ENCODE measurements around the gene NECTIN4. TPM values are rescaled to one million over a fixed set of nuclear protein-coding genes. Genes with fewer than 3 reads are reported as not detected.

NECTIN4 gene
- total and polyA plus RNA-seq, 2 experiments from 2014 or later, result 0.16 TPM; not detected in 1

GRCh38 chr1:161031874-161032273 lies 57.5 kb downstream of the NECTIN4 start:
- Histone ChIP-seq H3K9me2 (ENCODE audit: insufficient read depth) (no peaks in the 10 kb centered on the region), H3K36me3 (ENCODE audit: insufficient read depth) (no peaks in the 10 kb centered on the region), H3K27ac (ENCODE audit: low read depth) (no peak overlapping the region), H2AFZ (no peak overlapping the region), H3F3A (replicated peaks; ENCODE audit: low read depth) (peaks cover 6% of the 10 kb centered on the region; the same call in 1 of the 2 replicates), H3K79me2 (replicated peaks; ENCODE audit: insufficient read depth) (peaks cover 7% of the 10 kb centered on the region), H3K4me2 (no peak overlapping the region), H4K20me1 (replicated peaks; ENCODE audit: insufficient read depth) (no peaks in the 10 kb centered on the region), H3K4me1 (ENCODE audit: insufficient read depth) (peaks cover 18% of the 10 kb centered on the region), H3K4me3 (no peak overlapping the region), H3K27me3 (ENCODE audit: insufficient read depth) (no peaks in the 10 kb centered on the region)
- TF ChIP-seq STAT1 (IDR thresholded peaks at IDR 0.05; ENCODE audit: unreplicated experiment) (no peak), JUNB (IDR thresholded peaks at IDR 0.05; ENCODE audit: unreplicated experiment) (no peak), CREB1 (CRISPR knock-in tag; IDR thresholded peaks at IDR 0.05; ENCODE audit: low read depth) (no peak), REST (IDR thresholded peaks at IDR 0.05; ENCODE audit: unreplicated experiment) (no peak), NANOG (IDR thresholded peaks at IDR 0.05; ENCODE audit: borderline replicate concordance) (no peak), CTCF (conservative IDR thresholded peaks at IDR 0.05; ENCODE audit: low read depth in 2 of 2) (no peak), ZNF331 (CRISPR knock-in tag; IDR thresholded peaks at IDR 0.05; ENCODE audit: low read depth) (no peak), ETS1 (IDR thresholded peaks at IDR 0.05) (no peak), POLR2AphosphoS5 (IDR thresholded peaks at IDR 0.05; ENCODE audit: low read depth) (no peak), ZNF114 (CRISPR knock-in tag; IDR thresholded peaks at IDR 0.05) (no peak), EZH2 (IDR thresholded peaks at IDR 0.05; ENCODE audit: low read depth, unreplicated experiment) (no peak), ZNF462 (CRISPR knock-in tag; IDR thresholded peaks at IDR 0.05) (no peak), EZH2phosphoT487 (IDR thresholded peaks at IDR 0.05; ENCODE audit: unreplicated experiment) (no peak)
- DNase-seq (ENCODE audit: low spot score) (no peak), ATAC-seq (no peak)
- no peak overlapping the region for H3K4me3 Mint-ChIP-seq
- no peak overlapping the region for H3K27ac Mint-ChIP-seq
- peaks cover 2% of the 10 kb centered on the region for H3K27me3 Mint-ChIP-seq (ENCODE audit: insufficient read depth, low read depth, poor library complexity)
- H3K4me1 Mint-ChIP-seq, result peaks cover 19% of the 10 kb centered on the region
- peaks cover 24% of the 10 kb centered on the region for H3K36me3 Mint-ChIP-seq (ENCODE audit: low read depth)
- H3K9me3 Mint-ChIP-seq, result peaks cover 24% of the 10 kb centered on the region

Data from GM23338 (cell line).